PC-3 (cell line): ENCODE data around the gene LIPC. TPM values are rescaled to one million over a fixed set of nuclear protein-coding genes. Genes with fewer than 3 reads are reported as not detected.

Source experiments
- ATAC-seq: fragments of 200-7000 bp; cut with Tn5 transposase; 2 replicates; pipeline ENCODE4 v1.9.1; 2020; ENCODE audit warnings: mild to moderate bottlenecking, moderate library complexity
- BruUV-seq: library from RNA; stranded (reverse); fragments of 400-500 nt; replicated peaks from 2 replicates; lab custom pipeline; 2021; lab: Mats Ljungman, UMichigan
- CTCF ChIA-PET: fragments of 300-600 bp; sonication (Branson Sonifier 250); formaldehyde crosslinking; loops from one replicate; lab custom pipeline; 2022; ENCODE audit warnings: antibody characterized with exemption; lab: Charles Lee
- POLR2A ChIA-PET: fragments of 300-600 bp; sonication (Branson Sonifier 250); formaldehyde crosslinking; loops from one replicate; lab custom pipeline; 2022; ENCODE audit warnings: antibody characterized with exemption; ENCODE audit not compliant: unreplicated experiment; lab: Charles Lee
- DNase-seq: peaks from one replicate; pipeline ENCODE4 v3.0.0-alpha.2; 2015
- H2AFZ ChIP-seq: fragments of 300-600 bp; sonication (generic); 2 replicates; pipeline ENCODE4 v1.6.0; 2016; ENCODE audit warnings: antibody characterized with exemption, low read length
- H3F3A ChIP-seq: fragments of 300-600 bp; sonication (generic); one replicate; pipeline ENCODE4 v1.6.0; 2017; ENCODE audit warnings: antibody characterized with exemption, low read length, control low read depth, mild to moderate bottlenecking; ENCODE audit not compliant: unreplicated experiment
- H3K27ac ChIP-seq: fragments of 300-600 bp; sonication (generic); 2 replicates; pipeline ENCODE4 v1.5.1; 2016; ENCODE audit warnings: mild to moderate bottlenecking, low read length
- H3K27me3 ChIP-seq: fragments of 300-600 bp; sonication (generic); 2 replicates; pipeline ENCODE4 v1.6.1; 2016; ENCODE audit warnings: low read length, mixed read lengths
- H3K36me3 ChIP-seq: fragments of 300-600 bp; sonication (generic); 2 replicates; pipeline ENCODE4 v1.6.1; 2016; ENCODE audit warnings: low read depth, mixed run types, low read length, mixed read lengths
- H3K4me1 ChIP-seq: fragments of 300-600 bp; sonication (generic); 2 replicates; pipeline ENCODE4 v1.5.1; 2016; ENCODE audit warnings: low read length; ENCODE audit not compliant: insufficient read depth
- H3K4me2 ChIP-seq: fragments of 300-600 bp; sonication (generic); 2 replicates; pipeline ENCODE4 v1.6.0; 2016; ENCODE audit warnings: low read length
- H3K4me3 ChIP-seq: fragments of 300-600 bp; sonication (generic); 2 replicates; pipeline ENCODE4 v1.5.1; 2016; ENCODE audit warnings: mild to moderate bottlenecking, low read length, mixed read lengths
- H3K79me2 ChIP-seq: fragments of 300-600 bp; sonication (generic); 2 replicates; pipeline ENCODE4 v1.6.1; 2017; ENCODE audit warnings: low read length, mixed read lengths
- H3K9ac ChIP-seq: fragments of 300-600 bp; sonication (generic); 2 replicates; pipeline ENCODE4 v1.6.0; 2016; ENCODE audit warnings: mild to moderate bottlenecking, low read length
- H3K9me2 ChIP-seq: fragments of 300-600 bp; sonication (generic); replicated peaks from 2 replicates; pipeline ENCODE4 v1.6.1; 2016; ENCODE audit warnings: mixed run types, low read length, mixed read lengths
- H3K9me3 ChIP-seq: fragments of 300-600 bp; sonication (generic); 2 replicates; pipeline ENCODE4 v1.6.1; 2016; ENCODE audit warnings: low read length, mixed read lengths
- H4K20me1 ChIP-seq: fragments of 300-600 bp; sonication (generic); 2 replicates; pipeline ENCODE4 v1.6.1; 2016; ENCODE audit warnings: low read length, mixed read lengths
- CTCF ChIP-seq: fragments of 300-600 bp; sonication (generic); conservative IDR thresholded peaks from 2 replicates; pipeline ENCODE4 v1.5.1; 2017; ENCODE audit warnings: antibody characterized with exemption, low read depth, mild to moderate bottlenecking, low read length
- EZH2 ChIP-seq: fragments of 300-600 bp; sonication (generic); IDR thresholded peaks from one replicate; pipeline ENCODE4 v1.6.1; 2017; ENCODE audit warnings: antibody characterized with exemption, mild to moderate bottlenecking, low read length; ENCODE audit not compliant: unreplicated experiment
- EZH2phosphoT487 ChIP-seq: fragments of 300-600 bp; sonication (generic); IDR thresholded peaks from 2 replicates; pipeline ENCODE4 v1.6.1; 2018; ENCODE audit warnings: mild to moderate bottlenecking, antibody characterized with exemption, low read length, borderline replicate concordance
- intact Hi-C: fragments of 100-400 bp; cut with micrococcal nuclease; formaldehyde crosslinking; loops from 2 replicates; pipeline ENCODE4 v1.9.0; 2023
- total RNA-seq: library from RNA; depleted of rRNA; stranded (reverse); fragments of >200 nt; gene quantifications from 2 replicates; pipeline ENCODE4 v1.2.3, GENCODE V29; 2014

LIPC gene
- total RNA-seq, 1 experiment from 2014 or later: not detected

- no peak for ATAC-seq
- no peaks in the 10 kb centered on the region for H3F3A ChIP-seq
- POLR2A ChIA-PET: no interaction called here
Measured at GRCh38 chr15:58386081-58386480, 45.7 kb upstream of the LIPC start.

GRCh38 chr15:58386641-58387040 lies 45.1 kb upstream of the LIPC start:
- no peak overlapping the region for H2AFZ ChIP-seq
- CTCF ChIA-PET: no interaction called here
- H3K9me2 ChIP-seq: no peaks in the 10 kb centered on the region
- ATAC-seq: no peak
- POLR2A ChIA-PET: no interaction called here
- no peaks in the 10 kb centered on the region for H3K36me3 ChIP-seq
- H3F3A ChIP-seq: no peaks in the 10 kb centered on the region
- no peaks in the 10 kb centered on the region for H4K20me1 ChIP-seq
- intact Hi-C loops: no loop called here
- no peak overlapping the region for H3K4me2 ChIP-seq
- no peaks in the 10 kb centered on the region for H3K9me3 ChIP-seq
- H3K9ac ChIP-seq: no peak overlapping the region
- TF ChIP-seq EZH2: no peak
- TF ChIP-seq CTCF: no peak
- TF ChIP-seq EZH2phosphoT487: no peak
- no peak overlapping the region for H3K4me3 ChIP-seq
- H3K4me1 ChIP-seq: peaks cover 11% of the 10 kb centered on the region
- H3K27ac ChIP-seq: no peak overlapping the region
- BruUV-seq: no TSS peak
- no peaks in the 10 kb centered on the region for H3K79me2 ChIP-seq
- H3K27me3 ChIP-seq: no peaks in the 10 kb centered on the region
- DNase-seq: no peak

More at GRCh38 chr15:58386081-58386480, 45.7 kb upstream of the LIPC start:
- intact Hi-C loops: no loop called here
- Histone ChIP-seq H2AFZ (no peak overlapping the region), H3K79me2 (no peaks in the 10 kb centered on the region), H3K27me3 (no peaks in the 10 kb centered on the region), H3K9ac (no peak overlapping the region), H4K20me1 (no peaks in the 10 kb centered on the region), H3K9me2 (no peaks in the 10 kb centered on the region), H3K4me1 (peaks cover 11% of the 10 kb centered on the region), H3K4me2 (no peak overlapping the region), H3K9me3 (no peaks in the 10 kb centered on the region), H3K4me3 (no peak overlapping the region), H3K27ac (no peak overlapping the region), H3K36me3 (no peaks in the 10 kb centered on the region)
- CTCF ChIA-PET: no interaction called here
- no peak for TF ChIP-seq EZH2
- no peak for TF ChIP-seq EZH2phosphoT487
- no peak for TF ChIP-seq CTCF
- no peak for DNase-seq
- BruUV-seq: no TSS peak

GRCh38 chr15:58387130-58387529 lies 44.7 kb upstream of the LIPC start:
- no peaks in the 10 kb centered on the region for H3K79me2 ChIP-seq
- TF ChIP-seq EZH2 (no peak), EZH2phosphoT487 (no peak), CTCF (no peak)
- no peaks in the 10 kb centered on the region for H3K27me3 ChIP-seq
- ATAC-seq (peak; percentile 77), DNase-seq (peak; percentile 37)
- no peaks in the 10 kb centered on the region for H4K20me1 ChIP-seq
- H2AFZ ChIP-seq: no peak overlapping the region
- ChIA-PET CTCF (no interaction called here), POLR2A (no interaction called here)
- intact Hi-C loops: no loop called here
- peaks cover 11% of the 10 kb centered on the region for H3K4me1 ChIP-seq
- no peaks in the 10 kb centered on the region for H3K9me3 ChIP-seq
- no TSS peak for BruUV-seq
- H3K27ac ChIP-seq: no peak overlapping the region
- H3K4me2 ChIP-seq: no peak overlapping the region
- no peaks in the 10 kb centered on the region for H3K36me3 ChIP-seq
- H3F3A ChIP-seq: no peaks in the 10 kb centered on the region
- H3K4me3 ChIP-seq: no peak overlapping the region
- H3K9ac ChIP-seq: no peak overlapping the region
- no peaks in the 10 kb centered on the region for H3K9me2 ChIP-seq
